ENCODE data around the gene FMNL1.

The FMNL1 gene

GRCh38 chr17:45260204-45260783 is 38.6 kb downstream of the FMNL1 start:
- no peak for DNase-seq

GRCh38 chr17:45261577-45262515 is 40.2 kb downstream of the FMNL1 start, which contains the start of gene SPATA32:
Gene SPATA32, minus strand, starts transcription at chr17:45262094. Its CDS starts 78 bp downstream, at chr17:45262016.
- DNase-seq: peak; percentile 76

- no peak for DNase-seq
These were observed 41.1 kb downstream of the FMNL1 start for GRCh38 chr17:45262516-45263476.

- no peak for DNase-seq
These were observed 41.8 kb downstream of the FMNL1 start for GRCh38 chr17:45263477-45263860.

GRCh38 chr17:45264430-45264829 is 42.7 kb downstream of the FMNL1 start:
- no peak for DNase-seq

- no peak for DNase-seq
These were observed 43.3 kb downstream of the FMNL1 start for GRCh38 chr17:45264988-45265387.

- no peak for DNase-seq
These were observed 44.1 kb downstream of the FMNL1 start for GRCh38 chr17:45265821-45266220.

GRCh38 chr17:45266372-45266926 is 44.8 kb downstream of the FMNL1 start:
- DNase-seq: no peak

GRCh38 chr17:45267436-45268055 is 45.9 kb downstream of the FMNL1 start:
- no peak for DNase-seq

GRCh38 chr17:45269912-45270311 is 48.2 kb downstream of the FMNL1 start:
- DNase-seq: no peak

GRCh38 chr17:45270828-45271418 is 49.2 kb downstream of the FMNL1 start:
- DNase-seq: no peak

GRCh38 chr17:45271603-45272002 is 49.9 kb downstream of the FMNL1 start:
- no peak for DNase-seq

- no peak for DNase-seq
These were observed 51.9 kb downstream of the FMNL1 start for GRCh38 chr17:45273551-45273957.

GRCh38 chr17:45274033-45274432 is 52.3 kb downstream of the FMNL1 start:
- DNase-seq: no peak

- no peak for DNase-seq
These were observed 54.3 kb downstream of the FMNL1 start for GRCh38 chr17:45276031-45276430.

- peak; percentile 96 for DNase-seq
These were observed 55.6 kb downstream of the FMNL1 start for GRCh38 chr17:45277216-45277849.

GRCh38 chr17:45277992-45278391 is 56.3 kb downstream of the FMNL1 start:
- no peak for DNase-seq

- no peak for DNase-seq
These were observed 58.2 kb downstream of the FMNL1 start for GRCh38 chr17:45279898-45280297.

- no peak for DNase-seq
These were observed 61.3 kb downstream of the FMNL1 start for GRCh38 chr17:45282683-45283644.

- DNase-seq: no peak
These were observed 62.0 kb downstream of the FMNL1 start for GRCh38 chr17:45283711-45284110.

All from eye (tissue), 1 donor.